Measurements from ENCODE around the gene OLFML2B. TPM values are rescaled to one million over a fixed set of nuclear protein-coding genes. Genes with fewer than 3 reads are reported as not detected.

OLFML2B gene
- total RNA-seq, 2 donors from 2014 or later: 0.75 to 1.00 TPM

DNA sequence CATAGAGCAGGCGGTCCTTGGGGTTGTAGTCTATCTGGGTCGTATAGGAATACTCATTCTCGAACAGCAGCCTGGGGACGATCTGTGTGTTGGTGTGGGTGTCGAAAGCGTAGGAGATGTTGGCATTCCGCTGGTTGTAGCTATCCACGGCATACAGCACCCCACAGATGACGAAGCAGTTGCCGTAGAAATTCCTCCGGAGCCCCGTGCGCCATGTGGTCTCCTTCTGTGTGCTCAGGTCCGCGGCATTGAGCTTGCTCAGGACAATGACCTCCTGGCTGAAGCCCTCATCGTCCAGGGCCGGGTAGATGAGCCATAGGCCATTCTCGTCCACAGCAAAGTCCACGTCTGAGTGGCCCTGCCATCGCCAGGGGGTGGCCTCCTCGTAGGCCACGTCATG, 39.9 kb downstream of the OLFML2B start:
- Mint-ChIP-seq H3K36me3 (ENCODE audit: low read depth) (no peaks in the 10 kb centered on the region), H3K4me3 (no peak overlapping the region), H3K4me1 (no peaks in the 10 kb centered on the region), H3K27me3 (ENCODE audit: insufficient read depth) (peaks cover 2% of the 10 kb centered on the region), H3K27ac (no peak overlapping the region), H3K9me3 (no peaks in the 10 kb centered on the region)
- DNase-seq: no peak
- Histone ChIP-seq H3K4me1 (ENCODE audit: control insufficient read depth, insufficient read depth, low read length) (no peaks in the 10 kb centered on the region), H3K36me3 (ENCODE audit: control insufficient read depth, insufficient read depth, low read length) (no peaks in the 10 kb centered on the region), H3K9me3 (ENCODE audit: control insufficient read depth, low read length) (peaks cover 7% of the 10 kb centered on the region), H3K27me3 (ENCODE audit: control insufficient read depth, insufficient read depth, low read length, poor library complexity, severe bottlenecking) (no peaks in the 10 kb centered on the region), H3K4me3 (ENCODE audit: low read length) (no peak overlapping the region), H3K27ac (ENCODE audit: low read depth, low read length) (no peak overlapping the region), H3K9ac (ENCODE audit: extremely low read depth, low read length, poor library complexity, severe bottlenecking) (no peak overlapping the region)
- WGBS, 2 experiments (ENCODE audit: insufficient coverage in 1 of 2, insufficient read length in 1 of 2): 93 to 95% methylated on average over 18 to 22 of the region's 22 CpGs
- TF ChIP-seq, protein P1, sequence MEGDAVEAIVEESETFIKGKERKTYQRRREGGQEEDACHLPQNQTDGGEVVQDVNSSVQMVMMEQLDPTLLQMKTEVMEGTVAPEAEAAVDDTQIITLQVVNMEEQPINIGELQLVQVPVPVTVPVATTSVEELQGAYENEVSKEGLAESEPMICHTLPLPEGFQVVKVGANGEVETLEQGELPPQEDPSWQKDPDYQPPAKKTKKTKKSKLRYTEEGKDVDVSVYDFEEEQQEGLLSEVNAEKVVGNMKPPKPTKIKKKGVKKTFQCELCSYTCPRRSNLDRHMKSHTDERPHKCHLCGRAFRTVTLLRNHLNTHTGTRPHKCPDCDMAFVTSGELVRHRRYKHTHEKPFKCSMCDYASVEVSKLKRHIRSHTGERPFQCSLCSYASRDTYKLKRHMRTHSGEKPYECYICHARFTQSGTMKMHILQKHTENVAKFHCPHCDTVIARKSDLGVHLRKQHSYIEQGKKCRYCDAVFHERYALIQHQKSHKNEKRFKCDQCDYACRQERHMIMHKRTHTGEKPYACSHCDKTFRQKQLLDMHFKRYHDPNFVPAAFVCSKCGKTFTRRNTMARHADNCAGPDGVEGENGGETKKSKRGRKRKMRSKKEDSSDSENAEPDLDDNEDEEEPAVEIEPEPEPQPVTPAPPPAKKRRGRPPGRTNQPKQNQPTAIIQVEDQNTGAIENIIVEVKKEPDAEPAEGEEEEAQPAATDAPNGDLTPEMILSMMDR (conservative IDR thresholded peaks at IDR 0.05): no peak

DNA sequence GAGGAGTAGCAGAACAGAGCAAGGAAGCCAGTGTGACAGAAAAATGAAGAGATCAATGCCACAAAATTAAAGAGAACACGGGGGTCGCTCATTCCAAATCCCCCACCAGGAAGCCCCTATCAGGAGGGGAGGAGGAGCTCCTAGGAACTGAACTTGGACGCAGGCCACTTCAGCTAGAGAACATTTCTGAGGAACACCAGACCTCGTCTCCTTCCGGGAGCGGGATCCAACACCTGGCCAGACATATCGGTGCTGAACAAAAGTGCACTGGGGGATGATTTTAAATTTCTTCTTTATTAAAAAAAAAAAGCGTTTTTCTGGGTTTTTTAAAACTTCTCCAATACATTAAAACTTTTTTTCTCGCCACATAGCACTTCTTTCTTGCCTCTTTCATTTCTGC, 40.8 kb downstream of the OLFML2B start:
- WGBS, 2 experiments (ENCODE audit: insufficient coverage in 1 of 2, insufficient read length in 1 of 2): 91 to 92% methylated on average over 4 to 9 of the region's 9 CpGs

DNA sequence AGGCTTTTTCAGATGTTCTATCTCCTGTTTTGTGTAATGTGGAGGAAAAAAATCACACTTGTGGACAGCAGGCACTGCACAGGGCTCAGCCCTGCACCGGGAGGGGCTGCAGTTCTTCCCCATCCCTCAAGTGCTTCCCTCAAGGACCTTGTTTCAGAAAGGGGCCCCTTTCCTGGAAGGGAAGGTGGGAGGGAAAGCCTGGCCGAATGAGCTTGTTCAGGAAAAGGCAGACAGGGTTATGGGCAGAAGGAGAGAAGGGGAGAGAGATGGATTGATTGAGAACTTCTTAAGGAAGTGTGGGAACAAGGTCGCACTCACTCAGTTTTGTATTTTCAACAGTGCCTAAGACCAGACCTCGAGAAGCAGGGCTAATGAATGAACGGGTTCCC, 41.2 kb downstream of the OLFML2B start:
- WGBS, 2 experiments (ENCODE audit: insufficient coverage in 1 of 2, insufficient read length in 1 of 2): 84 to 94% methylated on average over 4 to 5 of the region's 5 CpGs
- Mint-ChIP-seq H3K27ac (no peak overlapping the region), H3K4me3 (no peak overlapping the region), H3K27me3 (ENCODE audit: insufficient read depth) (peaks cover 8% of the 10 kb centered on the region), H3K36me3 (ENCODE audit: low read depth) (no peaks in the 10 kb centered on the region), H3K4me1 (no peaks in the 10 kb centered on the region), H3K9me3 (peaks cover 2% of the 10 kb centered on the region)
- no peaks in the 10 kb centered on the region for H3K27me3 ChIP-seq (ENCODE audit: control insufficient read depth, insufficient read depth, low read length, poor library complexity, severe bottlenecking)
- no peak overlapping the region for H3K4me3 ChIP-seq (ENCODE audit: low read length)
- H3K36me3 ChIP-seq (ENCODE audit: control insufficient read depth, insufficient read depth, low read length): no peaks in the 10 kb centered on the region
- H3K27ac ChIP-seq (ENCODE audit: low read depth, low read length): no peak overlapping the region
- H3K9ac ChIP-seq (ENCODE audit: extremely low read depth, low read length, poor library complexity, severe bottlenecking): no peak overlapping the region
- H3K4me1 ChIP-seq (ENCODE audit: control insufficient read depth, insufficient read depth, low read length): no peaks in the 10 kb centered on the region
- TF ChIP-seq, protein P1 (conservative IDR thresholded peaks at IDR 0.05): no peak
- H3K9me3 ChIP-seq (ENCODE audit: control insufficient read depth, low read length): peaks cover 4% of the 10 kb centered on the region
- no peak for DNase-seq

More for the DNA sequence above, 40.8 kb downstream of the OLFML2B start:
- no peak overlapping the region for H3K4me3 ChIP-seq (ENCODE audit: low read length)
- Mint-ChIP-seq H3K27ac (no peak overlapping the region), H3K27me3 (ENCODE audit: insufficient read depth) (peaks cover 3% of the 10 kb centered on the region), H3K9me3 (no peaks in the 10 kb centered on the region), H3K4me3 (no peak overlapping the region), H3K36me3 (ENCODE audit: low read depth) (no peaks in the 10 kb centered on the region), H3K4me1 (no peaks in the 10 kb centered on the region)
- no peaks in the 10 kb centered on the region for H3K4me1 ChIP-seq (ENCODE audit: control insufficient read depth, insufficient read depth, low read length)
- H3K36me3 ChIP-seq (ENCODE audit: control insufficient read depth, insufficient read depth, low read length): no peaks in the 10 kb centered on the region
- no peak overlapping the region for H3K9ac ChIP-seq (ENCODE audit: extremely low read depth, low read length, poor library complexity, severe bottlenecking)
- H3K27ac ChIP-seq (ENCODE audit: low read depth, low read length): no peak overlapping the region
- TF ChIP-seq, protein P1 (conservative IDR thresholded peaks at IDR 0.05): no peak
- no peak for DNase-seq
- no peaks in the 10 kb centered on the region for H3K27me3 ChIP-seq (ENCODE audit: control insufficient read depth, insufficient read depth, low read length, poor library complexity, severe bottlenecking)
- peaks cover 7% of the 10 kb centered on the region for H3K9me3 ChIP-seq (ENCODE audit: control insufficient read depth, low read length)
